NCI-H2081 (cell line): Measurements from ENCODE around the gene PBX3.
A peak's percentile ranks its signal among the peaks of the same experiment; 100 is the strongest.

Experiments
- DNase-seq, 2 experiments: peaks; one replicate each; lab custom pipeline; 2025; lab: John Stamatoyannopoulos, UW

Gene PBX3

DNA sequence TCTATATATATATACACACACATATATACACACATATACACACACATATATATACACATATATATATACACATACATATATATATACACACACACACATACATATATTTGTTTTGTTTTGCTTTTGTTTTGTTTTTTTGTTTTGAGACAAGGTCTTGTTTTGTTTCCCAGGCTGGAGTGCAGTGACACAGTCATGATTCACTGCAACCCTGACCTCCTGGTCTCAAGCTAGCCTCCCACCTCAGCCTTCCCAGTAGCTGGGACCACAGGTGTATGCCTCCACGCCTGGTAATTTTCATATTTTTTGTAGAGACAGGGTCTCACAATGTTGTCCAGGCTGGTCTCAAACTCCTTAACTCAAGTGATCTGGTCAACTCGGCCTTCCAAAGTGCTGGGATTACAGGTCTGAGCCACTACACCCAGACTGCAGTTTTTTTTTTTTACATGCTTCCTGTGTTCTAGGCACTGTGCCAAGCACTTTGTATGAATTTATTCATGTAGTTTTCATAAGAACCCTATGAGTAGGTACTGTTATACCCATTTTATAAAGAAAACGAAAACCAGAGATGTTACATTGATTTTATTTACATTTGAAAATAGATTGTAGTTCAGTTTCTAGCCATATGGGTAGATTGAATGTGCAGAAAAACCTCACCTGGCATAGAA, 120.7 kb downstream of the PBX3 start:
- DNase-seq, result peak in 1 of 2 experiments; percentile 27

DNA sequence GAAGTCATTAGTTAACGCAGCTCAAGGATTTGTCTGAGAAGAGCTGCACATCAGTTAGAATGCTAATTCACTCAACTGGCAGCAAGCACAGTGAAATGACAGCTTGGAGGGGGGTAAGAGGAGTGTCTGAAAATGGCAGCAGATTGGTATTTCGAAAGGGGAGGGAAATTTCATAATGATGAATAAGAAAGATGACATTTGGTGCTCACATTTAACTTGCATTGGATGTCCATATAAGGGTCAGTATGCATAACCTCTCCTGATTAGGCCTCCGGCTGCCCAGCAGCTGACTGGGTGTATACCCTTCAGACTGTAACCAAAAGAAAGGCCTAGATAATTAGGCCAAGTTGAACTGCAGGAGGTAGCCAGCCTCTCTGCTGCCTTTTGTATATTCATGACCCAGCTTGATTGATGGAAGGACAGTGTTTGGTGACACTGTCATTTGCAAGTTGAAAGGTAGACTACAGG, 131.0 kb downstream of the PBX3 start:
- DNase-seq, result peak in 1 of 2 experiments; percentile 76

DNA sequence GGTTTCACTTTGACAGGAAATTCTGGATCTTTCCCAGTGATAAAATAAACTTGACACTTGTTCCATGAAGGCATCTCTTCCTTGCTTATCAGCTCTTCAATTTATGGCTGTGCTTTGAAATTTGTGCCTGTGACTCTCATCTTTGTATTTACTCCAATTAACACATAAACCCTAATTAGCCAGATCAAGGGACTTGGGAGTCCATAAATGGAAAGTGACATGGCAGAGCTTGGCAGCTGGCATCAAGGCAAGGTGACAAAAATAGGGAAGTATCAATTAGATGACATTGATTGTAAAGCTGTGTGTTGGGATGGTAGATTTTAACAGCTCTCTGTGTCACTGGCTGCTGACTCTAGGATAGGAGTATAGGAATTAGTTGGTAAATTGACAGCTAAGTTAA, 133.9 kb downstream of the PBX3 start:
- peak in 1 of 2 experiments; percentile 22 for DNase-seq

DNA sequence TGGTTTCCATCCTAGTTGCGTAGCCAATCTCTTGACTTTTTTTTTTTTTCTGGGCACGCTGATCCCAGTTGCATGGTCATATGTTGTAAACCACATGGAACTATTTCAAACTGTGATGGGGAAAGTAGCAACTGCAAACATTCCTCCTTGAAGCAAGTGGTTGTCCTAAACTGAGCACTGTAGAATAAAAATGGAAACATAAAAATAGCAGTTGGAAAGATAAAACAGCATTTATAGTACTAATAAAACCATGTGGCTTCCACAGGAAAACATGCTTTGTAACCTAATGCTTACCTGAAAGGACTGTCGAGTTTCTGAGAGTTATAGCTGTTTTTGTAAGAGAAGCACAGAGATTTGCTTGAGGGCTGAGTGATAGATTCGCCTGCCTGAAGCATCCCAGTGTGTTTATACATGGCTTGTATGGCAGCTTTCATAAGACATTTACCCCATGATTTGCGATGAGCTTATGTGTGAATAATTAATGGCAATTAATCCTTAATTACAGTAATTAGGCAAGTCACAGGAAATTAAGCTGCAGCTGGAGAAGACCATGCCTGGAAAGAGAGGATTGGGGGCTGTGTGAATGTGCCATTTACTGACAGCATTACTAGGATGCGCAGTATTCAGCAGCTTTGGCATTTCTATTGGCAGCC, 136.5 kb downstream of the PBX3 start:
- DNase-seq, result peak in 1 of 2 experiments; percentile 66

DNA sequence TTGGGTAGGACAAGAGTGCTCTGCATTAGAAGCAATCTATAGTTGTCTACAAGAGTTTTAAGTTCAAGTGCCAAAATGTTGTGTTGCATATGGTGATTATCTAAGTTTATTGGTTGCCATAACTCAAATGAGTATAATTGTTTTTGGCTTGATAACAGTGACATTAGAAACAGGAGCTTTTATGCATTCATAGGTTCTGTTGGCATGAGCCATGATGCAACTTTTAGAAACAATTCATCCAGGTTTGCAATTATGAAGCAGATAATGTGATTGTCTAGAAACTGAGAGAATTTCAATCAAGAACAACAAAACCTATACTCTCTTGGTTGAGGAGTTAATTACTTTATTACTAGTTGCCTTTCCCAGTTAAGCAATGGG, 137.0 kb downstream of the PBX3 start:
- no peak for DNase-seq

DNA sequence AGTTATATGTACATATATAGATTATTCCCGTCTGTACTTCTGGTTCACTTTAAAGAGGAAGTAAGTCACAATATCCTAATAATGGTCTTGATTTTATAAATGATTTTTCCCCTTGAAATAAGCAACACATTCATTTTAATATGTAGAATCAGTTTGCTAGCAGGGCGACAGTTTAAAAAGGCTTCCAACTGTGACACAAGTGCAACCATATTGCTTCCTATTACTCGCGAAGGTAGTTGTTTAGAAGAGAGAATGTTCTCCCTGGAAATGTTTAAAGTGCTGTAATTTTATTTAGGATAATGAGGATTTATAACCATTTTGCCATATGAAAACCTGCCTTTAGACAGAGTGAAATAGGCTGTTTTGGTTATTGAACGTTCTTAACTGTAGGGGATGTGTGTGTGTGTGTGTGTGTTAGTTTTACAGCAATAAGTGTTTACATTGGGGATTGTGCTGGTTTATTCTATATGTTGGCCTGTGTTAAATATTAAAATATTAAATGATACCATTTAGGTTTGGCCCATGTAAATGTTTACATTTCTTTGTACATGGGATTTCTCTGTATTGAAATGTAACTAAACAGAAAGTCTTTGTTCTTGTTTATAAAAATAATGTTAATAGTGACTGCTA, 138.3 kb downstream of the PBX3 start:
- peak in 1 of 2 experiments; percentile 57 for DNase-seq

DNA sequence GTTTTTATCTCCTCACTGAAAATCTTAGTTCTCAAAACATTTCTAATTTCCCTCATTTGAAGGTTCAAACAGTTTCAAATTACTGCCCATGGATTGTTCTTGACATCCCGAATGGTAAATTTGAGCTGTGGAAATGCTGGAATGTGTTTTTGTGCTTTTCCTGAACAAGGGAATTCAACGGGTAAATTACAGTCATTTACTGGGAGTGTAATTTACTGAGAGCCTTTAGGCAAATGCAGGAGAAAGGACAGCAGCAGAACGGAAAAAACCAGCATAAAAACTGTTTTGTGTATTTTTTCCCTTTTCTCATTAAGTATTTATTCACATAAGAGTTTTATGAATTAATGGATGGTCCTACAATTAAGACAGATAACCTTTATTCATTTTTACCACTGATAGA, 139.2 kb downstream of the PBX3 start:
- DNase-seq, result peak in 1 of 2 experiments; percentile 74

DNA sequence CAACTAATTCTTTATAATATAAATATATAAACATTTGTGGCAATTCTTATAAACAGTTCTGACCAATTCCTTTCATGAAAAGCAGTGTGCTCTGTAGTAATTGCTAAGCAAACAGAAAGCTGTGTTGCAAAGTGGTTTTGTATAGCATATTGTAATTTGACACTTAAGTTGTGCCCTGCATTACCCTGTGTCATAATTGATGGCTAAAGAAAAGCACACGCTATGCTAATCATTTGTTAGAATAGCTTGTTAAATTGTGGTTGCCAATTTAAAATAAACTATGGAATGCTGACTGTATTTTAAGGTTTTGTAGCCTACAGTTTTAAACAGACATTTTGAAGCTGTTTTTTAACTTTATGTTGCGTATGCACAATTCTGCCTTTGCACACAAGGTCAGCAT, 140.0 kb downstream of the PBX3 start:
- DNase-seq, result peak; percentile 65 to 94

DNA sequence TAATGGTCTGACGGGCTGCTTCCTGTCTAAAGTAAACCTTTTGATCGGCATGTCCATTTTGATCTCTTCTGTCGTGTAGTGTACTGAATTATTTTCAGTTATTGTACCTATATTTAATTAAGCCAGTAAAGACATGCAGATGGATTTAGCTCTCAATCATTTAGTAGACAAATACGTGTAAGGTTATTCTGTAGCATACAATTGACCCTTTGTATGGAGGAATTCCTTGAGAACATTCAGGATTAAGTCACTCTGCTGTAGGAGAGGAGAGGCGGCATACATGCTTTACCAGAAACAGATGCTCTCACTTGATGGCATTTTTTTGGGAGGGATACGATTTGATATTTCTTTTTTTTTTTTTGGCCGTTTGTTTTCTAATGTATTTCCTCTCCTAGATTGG, 141.0 kb downstream of the PBX3 start:
- peak in 1 of 2 experiments; percentile 27 for DNase-seq

DNA sequence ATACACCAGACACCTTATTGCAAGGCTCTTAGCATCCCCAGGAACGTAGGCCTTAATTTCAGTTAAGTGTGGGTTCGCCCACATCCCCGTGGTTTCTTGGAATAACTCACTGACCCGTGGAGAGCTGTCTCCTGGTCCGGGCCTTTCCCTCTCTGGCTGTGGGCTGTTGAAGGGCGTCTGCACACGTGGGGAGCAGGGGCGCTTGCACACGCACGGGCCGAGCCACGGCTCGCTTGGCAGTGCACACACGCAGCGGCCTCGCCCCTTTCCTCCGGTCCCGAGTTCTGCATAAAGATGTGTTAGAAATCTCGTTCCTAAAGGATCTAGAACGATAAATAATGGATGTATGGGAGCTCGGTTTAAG, 141.9 kb downstream of the PBX3 start:
- DNase-seq, result peak in 1 of 2 experiments; percentile 57

DNA sequence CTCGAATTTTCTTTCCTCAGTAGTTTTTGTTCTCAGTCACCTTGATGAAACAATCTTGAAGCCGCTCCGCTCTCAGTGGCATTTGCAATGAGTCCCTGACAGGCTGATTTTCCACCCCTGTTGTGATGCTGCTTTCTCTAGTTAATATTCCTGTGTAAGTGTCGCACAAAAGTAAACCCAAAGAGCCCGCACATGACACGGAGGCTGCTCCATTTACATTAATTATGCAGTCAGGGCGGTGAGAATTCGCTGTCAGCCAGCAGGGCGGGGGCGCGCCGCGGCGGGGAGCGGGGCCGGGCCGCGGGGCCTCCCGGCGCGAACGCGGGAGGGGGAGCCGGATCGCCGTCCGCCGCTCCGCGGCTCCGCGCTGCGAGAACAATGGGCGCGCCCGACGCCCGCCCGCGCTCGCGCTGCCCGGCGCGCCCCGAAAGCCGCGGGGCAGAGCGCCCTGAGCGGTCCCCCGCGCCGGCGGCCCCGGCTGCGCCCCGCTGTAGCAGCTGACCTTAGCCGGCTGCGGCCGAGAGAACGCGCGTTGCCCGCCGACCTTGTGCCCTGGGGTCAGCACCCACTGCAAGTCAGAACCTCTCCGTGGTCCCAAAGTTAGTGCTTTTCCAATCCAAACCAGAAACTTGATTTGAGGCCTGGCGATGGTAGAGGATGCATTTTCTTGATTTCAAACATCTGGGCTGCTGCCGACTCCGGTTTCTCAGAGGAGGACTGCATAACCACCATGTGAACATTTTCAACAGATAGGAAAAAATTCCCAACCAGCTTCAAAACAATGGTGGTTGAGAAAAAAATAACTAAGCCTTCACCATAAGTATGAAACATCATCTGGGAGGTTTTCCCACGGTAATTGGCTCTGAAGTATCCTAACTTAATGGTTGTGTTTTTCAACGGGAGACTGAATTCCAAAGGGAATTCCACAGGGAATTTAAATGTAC, 142.6 kb downstream of the PBX3 start:
- peak; percentile 70 to 87 for DNase-seq

DNA sequence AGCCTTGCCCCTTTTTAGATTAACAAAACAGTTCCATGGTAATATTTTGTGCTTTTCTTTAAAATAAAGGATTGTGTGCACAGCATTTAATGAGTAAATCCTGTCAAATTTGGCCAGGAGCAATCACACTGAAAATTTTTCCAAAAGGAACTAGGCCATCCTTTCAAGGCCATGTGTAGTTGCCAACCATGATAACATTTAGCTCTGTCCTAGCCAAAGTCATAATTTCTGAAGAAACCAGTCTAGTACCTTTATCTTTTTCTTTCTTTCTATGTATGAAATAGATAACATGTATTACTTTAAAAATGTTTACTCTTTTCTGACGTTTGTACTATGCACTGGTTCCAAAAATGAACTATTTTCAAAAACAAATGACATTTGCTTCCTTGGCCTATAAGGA, 143.7 kb downstream of the PBX3 start:
- no peak for DNase-seq

DNA sequence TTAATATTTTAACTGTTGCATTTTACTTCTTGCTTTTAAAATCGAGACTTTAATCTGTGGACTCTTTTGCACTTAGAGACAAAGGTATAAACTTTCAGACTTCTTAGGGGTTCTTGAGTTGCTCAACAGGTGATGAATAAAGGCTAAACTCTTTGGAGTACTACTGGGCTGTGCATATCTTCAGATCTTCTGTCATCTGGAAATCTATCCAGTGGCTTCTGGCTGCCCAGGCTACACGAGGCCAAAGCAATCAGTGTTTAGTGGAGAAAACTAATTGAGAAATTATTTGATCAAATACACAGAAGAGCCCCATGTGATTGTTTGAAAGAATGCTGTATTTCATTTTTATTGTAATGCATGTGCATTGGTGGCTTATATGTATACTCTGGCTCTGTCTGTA, 146.1 kb downstream of the PBX3 start:
- DNase-seq, result no peak

DNA sequence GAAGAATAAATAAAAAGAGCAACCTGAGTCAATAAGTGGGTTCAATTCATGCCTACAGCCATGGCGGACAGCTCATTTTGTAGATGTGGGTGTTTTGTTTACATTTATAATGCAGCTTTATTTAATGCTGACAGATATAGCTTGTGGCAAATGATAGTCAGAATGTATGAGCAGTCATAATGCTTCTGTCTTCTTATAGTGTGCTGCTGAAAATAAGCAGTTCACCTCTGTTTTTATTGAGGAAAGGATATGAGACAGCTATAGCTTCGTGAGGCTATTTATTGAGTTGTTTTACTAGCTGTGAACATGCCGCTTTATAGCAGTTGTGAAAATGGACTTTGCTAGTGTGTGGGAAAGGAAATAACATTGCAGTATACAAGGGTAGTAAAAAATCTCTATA, 147.4 kb downstream of the PBX3 start:
- peak; percentile 47 to 86 for DNase-seq

DNA sequence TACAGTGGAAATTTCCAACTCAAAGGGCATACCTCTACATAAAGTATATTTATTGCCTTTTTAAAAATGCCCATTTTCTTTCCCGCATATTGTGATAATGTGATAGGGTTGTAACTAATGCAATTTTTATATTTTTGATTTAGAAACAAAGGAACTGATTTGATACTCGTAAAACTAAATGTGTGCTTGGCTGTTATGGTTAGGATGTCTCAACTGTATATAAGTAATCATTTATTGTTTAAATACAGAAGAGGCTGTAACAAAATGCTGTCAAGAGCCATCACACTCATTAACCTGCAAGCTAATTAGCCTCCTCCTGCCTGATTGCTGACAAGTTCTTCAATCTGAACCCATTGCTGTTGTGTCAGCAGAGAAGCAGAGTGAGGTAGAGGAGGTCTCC, 149.2 kb downstream of the PBX3 start:
- no peak for DNase-seq

DNA sequence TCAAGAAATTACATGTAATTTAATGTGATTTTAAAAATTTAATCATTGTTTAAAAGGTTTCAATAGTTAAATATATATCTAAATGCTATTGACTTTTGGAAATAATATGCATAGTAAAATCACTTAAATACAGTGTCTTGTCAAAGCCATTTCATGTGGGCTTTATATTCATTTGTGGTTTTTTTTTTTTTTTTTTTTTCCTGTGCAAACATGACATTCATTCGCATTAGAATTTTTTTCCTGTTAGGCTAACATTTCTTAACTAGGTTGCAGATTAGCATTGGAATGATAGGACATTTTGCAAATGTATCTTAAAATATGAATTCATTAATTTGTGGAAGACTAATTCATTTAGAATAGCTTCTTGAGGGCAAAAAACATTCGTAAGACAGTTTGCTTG, 149.8 kb downstream of the PBX3 start:
- no peak for DNase-seq

DNA sequence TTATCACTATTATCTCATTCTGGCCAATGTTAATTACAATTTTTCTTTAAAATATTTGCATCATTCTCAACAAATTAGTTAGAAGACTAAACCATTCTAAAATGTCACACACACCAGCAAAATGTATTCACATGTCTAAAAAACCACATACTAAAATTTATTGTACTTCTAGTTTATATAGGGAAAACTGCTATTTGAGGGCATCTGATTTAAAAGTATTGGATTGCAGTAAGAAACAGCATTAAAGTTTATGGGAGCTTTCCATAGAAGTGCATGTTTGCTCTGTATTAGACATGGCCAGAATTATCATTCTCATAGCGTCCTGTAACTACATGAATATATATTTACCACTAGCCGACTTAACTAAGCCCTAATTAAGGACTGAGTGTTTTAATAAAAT, 150.3 kb downstream of the PBX3 start:
- DNase-seq, result no peak

DNA sequence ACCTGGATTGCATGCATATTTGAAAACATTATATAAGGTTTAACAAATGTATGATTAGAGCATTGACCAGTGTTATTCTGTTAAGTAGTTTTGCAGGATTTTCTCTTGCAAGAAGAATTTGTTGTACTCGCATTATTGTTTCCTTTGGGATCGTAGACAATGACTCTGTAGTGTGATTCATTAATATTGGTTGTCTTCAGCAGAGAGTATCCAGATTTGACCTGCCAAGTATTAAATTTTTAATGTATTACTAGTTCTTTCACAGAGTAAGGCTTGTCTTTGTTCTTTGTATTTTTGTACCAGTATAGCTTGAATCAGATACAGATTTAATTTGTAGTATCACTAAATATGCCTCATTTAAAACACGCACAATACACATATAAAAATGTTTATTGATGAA, 155.0 kb downstream of the PBX3 start:
- DNase-seq, result no peak

DNA sequence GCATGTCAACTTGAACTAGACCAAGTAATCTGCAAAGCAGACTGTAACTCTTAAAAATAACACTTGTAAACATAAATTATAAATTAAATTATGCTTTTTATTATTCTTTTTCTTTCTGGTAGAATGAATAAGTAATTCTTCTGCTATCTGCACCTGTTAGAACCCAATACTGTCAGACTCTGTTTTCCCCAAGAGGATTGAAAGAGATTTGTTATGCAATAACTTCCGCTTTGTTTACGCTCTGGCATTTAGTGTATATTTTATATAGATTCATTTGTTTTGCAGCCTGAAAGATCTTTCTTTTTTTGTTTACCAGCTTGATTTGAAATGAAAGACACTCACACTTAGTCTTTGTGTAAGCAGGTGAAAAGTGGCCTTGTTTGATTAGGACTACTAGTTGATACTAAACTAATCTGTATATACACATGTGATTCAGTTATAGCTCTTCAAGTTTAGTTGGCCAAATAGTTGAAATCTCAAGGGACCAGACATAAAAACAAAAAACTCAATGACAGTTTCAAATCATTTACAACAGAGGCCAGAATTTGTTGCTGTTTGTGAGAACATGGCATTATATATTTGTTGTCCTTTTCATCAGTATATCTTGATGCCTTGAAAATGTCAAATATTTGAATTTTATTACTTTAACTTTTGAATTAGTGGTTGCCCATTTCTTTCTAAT, 155.8 kb downstream of the PBX3 start:
- DNase-seq, result peak in 1 of 2 experiments; percentile 21

DNA sequence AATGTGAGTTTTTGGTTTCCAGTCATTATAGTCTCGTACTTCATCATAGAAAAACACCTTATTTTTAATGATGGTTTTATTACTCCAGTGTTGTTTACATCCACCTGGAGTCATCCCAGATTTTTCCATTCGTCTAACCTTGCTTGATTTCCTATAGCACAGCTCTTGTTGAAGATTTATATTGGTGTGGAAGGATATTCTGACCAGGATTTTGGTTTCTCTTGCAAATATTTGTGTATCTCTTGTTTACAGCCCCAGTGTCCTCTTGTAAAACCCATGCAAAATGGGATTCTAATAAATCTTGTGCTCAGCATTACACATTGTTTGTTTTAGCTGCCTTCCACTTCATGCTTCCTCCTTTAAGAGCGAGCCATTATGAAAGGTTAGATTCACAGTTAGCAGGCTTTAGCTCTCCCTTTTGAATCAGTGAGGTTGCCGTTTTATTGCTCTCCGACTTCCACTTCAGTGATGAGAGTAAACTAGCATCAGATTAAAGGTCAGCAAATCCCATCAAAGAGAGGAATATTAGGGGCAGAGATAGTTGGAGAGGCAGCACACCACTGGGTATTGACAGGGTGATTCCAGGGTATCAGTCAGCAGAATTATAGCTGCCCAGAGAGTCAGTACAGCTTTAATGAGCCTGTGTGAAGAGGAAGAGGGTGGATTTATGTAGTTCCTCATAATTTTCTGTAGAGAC, 157.1 kb downstream of the PBX3 start:
- peak in 1 of 2 experiments; percentile 67 for DNase-seq

DNA sequence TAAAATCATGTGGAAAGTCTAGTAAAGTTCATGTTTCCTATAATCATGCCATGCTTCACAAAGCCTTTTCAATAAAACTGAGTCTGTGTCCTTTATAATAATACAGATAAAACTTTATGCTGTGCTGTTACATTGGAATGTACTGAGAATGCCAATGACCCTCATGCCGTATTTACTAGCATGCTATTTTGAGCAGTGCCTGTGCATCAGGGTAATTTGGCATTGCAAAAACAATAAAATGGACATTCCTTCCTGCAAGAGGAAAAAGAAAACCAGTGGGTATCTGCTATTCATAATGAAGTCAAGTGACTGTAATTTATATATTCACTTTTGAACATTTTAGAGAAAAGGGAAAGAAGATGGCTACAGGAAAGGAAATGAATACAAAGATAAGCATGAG, 159.0 kb downstream of the PBX3 start:
- no peak for DNase-seq
